Measurements from ENCODE around the gene KCNC1.

DNA sequence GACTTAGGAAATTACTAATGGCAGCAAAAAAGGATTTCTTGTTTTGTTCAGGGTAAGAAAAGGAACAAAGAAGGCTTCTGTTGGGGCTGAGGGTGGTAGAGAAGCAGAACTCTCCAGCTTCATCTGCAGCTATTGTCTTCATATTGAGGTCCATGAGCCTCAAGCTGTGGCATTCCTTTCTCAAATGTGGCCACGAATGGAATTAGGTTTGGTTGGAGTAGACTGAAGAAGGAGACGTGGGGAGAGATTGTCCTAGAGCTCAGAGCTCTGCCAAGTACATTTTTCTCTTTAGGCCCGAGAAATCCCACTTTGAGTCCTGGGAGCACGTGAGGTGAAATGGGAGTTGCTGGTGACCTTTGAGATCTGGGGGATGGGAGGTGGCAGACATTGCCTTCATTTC is 41.0 kb upstream of the KCNC1 start:
- TF ChIP-seq POLR2A (IDR thresholded peaks at IDR 0.05; ENCODE audit: low read length) (no peak), GATA1 (IDR thresholded peaks at IDR 0.05; ENCODE audit: low read depth, low read length) (no peak)

Measured in erythroblast (primary cell).